SHP77 (cell line): ENCODE data around the gene ZBTB46.

Experiments used
- DNase-seq, 2 experiments: peaks; one replicate each; lab custom pipeline; 2025; lab: John Stamatoyannopoulos, UW

ZBTB46 gene

GRCh38 chr20:63745424-63745805, 85.6 kb downstream of the ZBTB46 start:
- DNase-seq: no peak

GRCh38 chr20:63744574-63745423, 86.3 kb downstream of the ZBTB46 start:
- no peak for DNase-seq

- DNase-seq: no peak
These were observed 86.9 kb downstream of the ZBTB46 start for GRCh38 chr20:63744158-63744557.

- no peak for DNase-seq
These were observed 87.7 kb downstream of the ZBTB46 start for GRCh38 chr20:63743210-63743970.

GRCh38 chr20:63742381-63743024, 88.6 kb downstream of the ZBTB46 start:
- no peak for DNase-seq

GRCh38 chr20:63741676-63742380, 89.2 kb downstream of the ZBTB46 start:
- DNase-seq: no peak

GRCh38 chr20:63741354-63741675, 89.7 kb downstream of the ZBTB46 start:
- DNase-seq: no peak

GRCh38 chr20:63740627-63741353, 90.3 kb downstream of the ZBTB46 start:
- peak; percentile 80 to 86 for DNase-seq

- DNase-seq: no peak
These were observed 90.9 kb downstream of the ZBTB46 start for GRCh38 chr20:63740070-63740626.

GRCh38 chr20:63739130-63740069, 91.7 kb downstream of the ZBTB46 start, which contains the start of gene SLC2A4RG:
SLC2A4RG (plus strand) TSS chr20:63739776; CDS start chr20:63739913, 137 bp downstream.
- peak; percentile 52 to 86 for DNase-seq

- peak in 1 of 2 experiments; percentile 37 for DNase-seq
These were observed 92.4 kb downstream of the ZBTB46 start for GRCh38 chr20:63738687-63739129.

- DNase-seq: no peak
These were observed 92.9 kb downstream of the ZBTB46 start for GRCh38 chr20:63737945-63738686.

GRCh38 chr20:63737695-63737944, 93.4 kb downstream of the ZBTB46 start:
- DNase-seq: no peak

- no peak for DNase-seq
These were observed 94.0 kb downstream of the ZBTB46 start for GRCh38 chr20:63736893-63737694.

- no peak for DNase-seq
These were observed 95.0 kb downstream of the ZBTB46 start, which contains the start of gene LIME1 for GRCh38 chr20:63735859-63736718. LIME1 (plus strand) TSS chr20:63736664; CDS start chr20:63737550, 886 bp downstream.

- DNase-seq: no peak
These were observed 95.9 kb downstream of the ZBTB46 start for GRCh38 chr20:63734946-63735858.
